ENCODE data around the gene NPL.

DNA sequence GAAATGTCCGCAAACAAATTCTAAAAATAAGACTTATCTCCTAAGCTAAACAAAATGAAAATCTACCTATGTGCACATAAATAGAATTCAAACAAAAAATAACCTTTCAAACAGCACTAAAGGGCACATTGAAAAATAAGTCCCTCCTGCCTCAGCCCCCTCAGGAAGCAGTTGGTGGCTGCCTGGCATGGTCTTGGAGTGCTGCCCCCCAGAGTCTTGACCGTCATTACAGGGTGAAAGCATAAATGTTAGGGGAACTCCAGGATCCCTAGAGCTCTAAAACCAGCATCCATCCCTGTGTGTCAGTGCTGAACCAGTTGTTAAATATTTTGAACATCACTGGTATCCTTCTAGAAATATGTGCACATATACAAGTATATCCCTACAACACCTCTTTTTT is 6.5 kb upstream of the NPL start:
- TF ChIP-seq RAD21 (IDR thresholded peaks at IDR 0.05; ENCODE audit: low read depth) (no peak), YY1 (IDR thresholded peaks at IDR 0.05; ENCODE audit: low read depth) (no peak), TAF1 (IDR thresholded peaks at IDR 0.05; ENCODE audit: low read depth) (no peak), EP300 (IDR thresholded peaks at IDR 0.05; ENCODE audit: borderline replicate concordance) (no peak), NFIC (IDR thresholded peaks at IDR 0.05) (no peak), CEBPB (IDR thresholded peaks at IDR 0.05) (no peak), ZBTB7A (IDR thresholded peaks at IDR 0.05; ENCODE audit: low read depth) (no peak), FOXM1 (IDR thresholded peaks at IDR 0.05; ENCODE audit: borderline replicate concordance, low read depth) (no peak)
- TF ChIP-seq, protein P1, sequence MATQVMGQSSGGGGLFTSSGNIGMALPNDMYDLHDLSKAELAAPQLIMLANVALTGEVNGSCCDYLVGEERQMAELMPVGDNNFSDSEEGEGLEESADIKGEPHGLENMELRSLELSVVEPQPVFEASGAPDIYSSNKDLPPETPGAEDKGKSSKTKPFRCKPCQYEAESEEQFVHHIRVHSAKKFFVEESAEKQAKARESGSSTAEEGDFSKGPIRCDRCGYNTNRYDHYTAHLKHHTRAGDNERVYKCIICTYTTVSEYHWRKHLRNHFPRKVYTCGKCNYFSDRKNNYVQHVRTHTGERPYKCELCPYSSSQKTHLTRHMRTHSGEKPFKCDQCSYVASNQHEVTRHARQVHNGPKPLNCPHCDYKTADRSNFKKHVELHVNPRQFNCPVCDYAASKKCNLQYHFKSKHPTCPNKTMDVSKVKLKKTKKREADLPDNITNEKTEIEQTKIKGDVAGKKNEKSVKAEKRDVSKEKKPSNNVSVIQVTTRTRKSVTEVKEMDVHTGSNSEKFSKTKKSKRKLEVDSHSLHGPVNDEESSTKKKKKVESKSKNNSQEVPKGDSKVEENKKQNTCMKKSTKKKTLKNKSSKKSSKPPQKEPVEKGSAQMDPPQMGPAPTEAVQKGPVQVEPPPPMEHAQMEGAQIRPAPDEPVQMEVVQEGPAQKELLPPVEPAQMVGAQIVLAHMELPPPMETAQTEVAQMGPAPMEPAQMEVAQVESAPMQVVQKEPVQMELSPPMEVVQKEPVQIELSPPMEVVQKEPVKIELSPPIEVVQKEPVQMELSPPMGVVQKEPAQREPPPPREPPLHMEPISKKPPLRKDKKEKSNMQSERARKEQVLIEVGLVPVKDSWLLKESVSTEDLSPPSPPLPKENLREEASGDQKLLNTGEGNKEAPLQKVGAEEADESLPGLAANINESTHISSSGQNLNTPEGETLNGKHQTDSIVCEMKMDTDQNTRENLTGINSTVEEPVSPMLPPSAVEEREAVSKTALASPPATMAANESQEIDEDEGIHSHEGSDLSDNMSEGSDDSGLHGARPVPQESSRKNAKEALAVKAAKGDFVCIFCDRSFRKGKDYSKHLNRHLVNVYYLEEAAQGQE (IDR thresholded peaks at IDR 0.05; ENCODE audit: low read depth) = no peak
- TF ChIP-seq, protein P2, sequence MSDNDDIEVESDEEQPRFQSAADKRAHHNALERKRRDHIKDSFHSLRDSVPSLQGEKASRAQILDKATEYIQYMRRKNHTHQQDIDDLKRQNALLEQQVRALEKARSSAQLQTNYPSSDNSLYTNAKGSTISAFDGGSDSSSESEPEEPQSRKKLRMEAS (IDR thresholded peaks at IDR 0.05) = no peak

Measured in Ishikawa (cell line).